Neural progenitor cell (in vitro differentiated cells): ENCODE measurements around the gene PLXNB2. TPM values are rescaled to one million over a fixed set of nuclear protein-coding genes. Genes with fewer than 3 reads are reported as not detected.

Source experiments
- DNase-seq: peaks from one replicate; pipeline ENCODE4 v3.0.0-alpha.2; 2016; ENCODE audit warnings: low spot score
- H2AFZ ChIP-seq: fragments of 200-600 bp; sonication (generic); replicated peaks from 2 replicates; pipeline ENCODE4 v1.6.1; 2016; ENCODE audit warnings: antibody characterized with exemption
- H3F3A ChIP-seq: fragments of 200-600 bp; sonication (generic); 2 replicates; pipeline ENCODE4 v1.6.1; 2016; ENCODE audit warnings: antibody characterized with exemption, low read depth
- H3K27ac ChIP-seq: fragments of 200-600 bp; sonication (generic); 2 replicates; pipeline ENCODE4 v1.5.1; 2016; ENCODE audit warnings: mild to moderate bottlenecking
- H3K27me3 ChIP-seq: fragments of 200-600 bp; sonication (generic); 2 replicates; pipeline ENCODE4 v1.6.1; 2016; ENCODE audit warnings: mild to moderate bottlenecking, moderate library complexity
- H3K36me3 ChIP-seq: fragments of 200-600 bp; sonication (generic); 2 replicates; pipeline ENCODE4 v1.5.1; 2016
- H3K4me1 ChIP-seq: fragments of 200-600 bp; sonication (generic); 2 replicates; pipeline ENCODE4 v1.6.1; 2016; ENCODE audit warnings: mixed run types
- H3K4me2 ChIP-seq: fragments of 200-600 bp; sonication (generic); 2 replicates; pipeline ENCODE4 v1.6.1; 2016
- H3K4me3 ChIP-seq: fragments of 200-600 bp; sonication (generic); 2 replicates; pipeline ENCODE4 v1.5.1; 2016
- H3K79me2 ChIP-seq: fragments of 200-600 bp; sonication (generic); 2 replicates; pipeline ENCODE4 v1.6.1; 2016; ENCODE audit warnings: low read depth
- H3K9ac ChIP-seq: fragments of 200-600 bp; sonication (generic); 2 replicates; pipeline ENCODE4 v1.6.1; 2016
- H3K9me3 ChIP-seq: fragments of 200-600 bp; sonication (generic); 2 replicates; pipeline ENCODE4 v1.5.1; 2016; ENCODE audit warnings: low read depth
- H4K20me1 ChIP-seq: fragments of 200-600 bp; sonication (generic); 2 replicates; pipeline ENCODE4 v1.6.1; 2016; ENCODE audit warnings: low read depth
- H3K27ac Mint-ChIP-seq: 3 replicates; pipeline ENCODE4 v1.8.0; 2021; ENCODE audit warnings: mixed read lengths
- H3K27me3 Mint-ChIP-seq: 2 replicates; pipeline ENCODE4 v1.8.0; 2022; ENCODE audit warnings: low read depth, mild to moderate bottlenecking, inconsistent platforms, moderate library complexity, mixed read lengths; ENCODE audit not compliant: insufficient read depth
- H3K36me3 Mint-ChIP-seq: 3 replicates; pipeline ENCODE4 v1.8.0; 2021; ENCODE audit warnings: mixed read lengths
- H3K4me1 Mint-ChIP-seq: 3 replicates; pipeline ENCODE4 v1.8.0; 2021; ENCODE audit warnings: mixed read lengths
- H3K4me3 Mint-ChIP-seq: 3 replicates; pipeline ENCODE4 v1.8.0; 2021; ENCODE audit warnings: mild to moderate bottlenecking, moderate library complexity, mixed read lengths
- H3K9me3 Mint-ChIP-seq: 3 replicates; pipeline ENCODE4 v1.8.0; 2020; ENCODE audit warnings: mixed read lengths
- EZH2 ChIP-seq: fragments of 200-600 bp; sonication (generic); IDR thresholded peaks from 2 replicates; pipeline ENCODE4 v1.6.1; 2017; ENCODE audit warnings: antibody characterized with exemption, mild to moderate bottlenecking, moderate library complexity
- EZH2phosphoT487 ChIP-seq: fragments of 200-600 bp; sonication (generic); IDR thresholded peaks from 2 replicates; pipeline ENCODE4 v1.6.1; 2017; ENCODE audit warnings: antibody characterized with exemption
- total RNA-seq: library from RNA; depleted of rRNA; stranded (reverse); fragments of >200 nt; gene quantifications from 2 replicates; pipeline ENCODE4 v1.2.3, GENCODE V29; 2015; ENCODE audit warnings: low replicate concordance
- TF ChIP-seq, protein P1 (sequence below): fragments of 200-600 bp; sonication (generic); IDR thresholded peaks from 2 replicates; pipeline ENCODE4 v1.5.1; 2017; ENCODE audit warnings: antibody characterized with exemption, mild to moderate bottlenecking

PLXNB2 gene
- total RNA-seq, 1 donor from 2014 or later, result 32.4 TPM

- H3K27me3 ChIP-seq, result no peaks in the 10 kb centered on the region
- peaks cover 5% of the 10 kb centered on the region for H3K4me1 Mint-ChIP-seq
- H3K4me2 ChIP-seq, result no peak overlapping the region
- TF ChIP-seq, protein P1, sequence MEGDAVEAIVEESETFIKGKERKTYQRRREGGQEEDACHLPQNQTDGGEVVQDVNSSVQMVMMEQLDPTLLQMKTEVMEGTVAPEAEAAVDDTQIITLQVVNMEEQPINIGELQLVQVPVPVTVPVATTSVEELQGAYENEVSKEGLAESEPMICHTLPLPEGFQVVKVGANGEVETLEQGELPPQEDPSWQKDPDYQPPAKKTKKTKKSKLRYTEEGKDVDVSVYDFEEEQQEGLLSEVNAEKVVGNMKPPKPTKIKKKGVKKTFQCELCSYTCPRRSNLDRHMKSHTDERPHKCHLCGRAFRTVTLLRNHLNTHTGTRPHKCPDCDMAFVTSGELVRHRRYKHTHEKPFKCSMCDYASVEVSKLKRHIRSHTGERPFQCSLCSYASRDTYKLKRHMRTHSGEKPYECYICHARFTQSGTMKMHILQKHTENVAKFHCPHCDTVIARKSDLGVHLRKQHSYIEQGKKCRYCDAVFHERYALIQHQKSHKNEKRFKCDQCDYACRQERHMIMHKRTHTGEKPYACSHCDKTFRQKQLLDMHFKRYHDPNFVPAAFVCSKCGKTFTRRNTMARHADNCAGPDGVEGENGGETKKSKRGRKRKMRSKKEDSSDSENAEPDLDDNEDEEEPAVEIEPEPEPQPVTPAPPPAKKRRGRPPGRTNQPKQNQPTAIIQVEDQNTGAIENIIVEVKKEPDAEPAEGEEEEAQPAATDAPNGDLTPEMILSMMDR, result no peak
- TF ChIP-seq EZH2 (no peak), EZH2phosphoT487 (no peak)
- no peaks in the 10 kb centered on the region for H3K9me3 Mint-ChIP-seq
- no peaks in the 10 kb centered on the region for H4K20me1 ChIP-seq
- peak overlapping the region; percentile 16 for H3K4me3 Mint-ChIP-seq
- H3K27ac Mint-ChIP-seq, result no peak overlapping the region
- peaks cover 9% of the 10 kb centered on the region for H3F3A ChIP-seq
- peaks cover 2% of the 10 kb centered on the region for H3K36me3 Mint-ChIP-seq
- no peak overlapping the region for H3K9ac ChIP-seq
- H3K27ac ChIP-seq, result no peak overlapping the region
- H2AFZ ChIP-seq, result no peak overlapping the region
- DNase-seq, result no peak
- no peak overlapping the region for H3K4me3 ChIP-seq
- no peaks in the 10 kb centered on the region for H3K9me3 ChIP-seq
- H3K4me1 ChIP-seq, result peaks cover 9% of the 10 kb centered on the region
- no peaks in the 10 kb centered on the region for H3K79me2 ChIP-seq
- no peaks in the 10 kb centered on the region for H3K36me3 ChIP-seq
- H3K27me3 Mint-ChIP-seq, result peaks cover 4% of the 10 kb centered on the region
Observed at GRCh38 chr22:50314081-50314454, 6.6 kb upstream of the PLXNB2 start.

DNA sequence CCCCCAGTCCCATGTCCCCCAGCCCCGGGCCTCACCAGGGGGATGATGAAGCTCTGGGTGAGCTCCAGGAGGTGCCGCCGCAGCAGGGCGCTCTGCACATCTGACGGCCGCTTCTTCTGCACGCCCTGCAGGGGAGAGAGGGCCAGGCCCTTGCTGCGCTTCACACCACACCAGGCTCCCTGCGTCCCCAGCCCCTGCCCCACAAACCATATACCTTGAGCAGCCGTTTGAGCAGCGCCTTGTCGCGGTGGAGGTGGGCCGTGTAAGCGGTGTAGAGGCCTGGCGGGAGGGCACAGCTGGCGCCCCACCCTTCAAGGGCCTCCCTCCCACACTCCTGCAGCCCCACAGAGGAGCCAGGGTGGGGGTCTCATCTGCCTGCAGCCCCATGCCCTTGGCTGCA lies 6.2 kb upstream of the PLXNB2 start:
- H3K9me3 Mint-ChIP-seq, result no peaks in the 10 kb centered on the region
- Histone ChIP-seq H3K27ac (no peak overlapping the region), H3K4me2 (no peak overlapping the region), H3K27me3 (no peaks in the 10 kb centered on the region), H3K4me1 (peaks cover 13% of the 10 kb centered on the region), H3F3A (peaks cover 12% of the 10 kb centered on the region), H4K20me1 (no peaks in the 10 kb centered on the region), H2AFZ (no peak overlapping the region), H3K9ac (no peak overlapping the region), H3K9me3 (no peaks in the 10 kb centered on the region), H3K36me3 (no peaks in the 10 kb centered on the region), H3K79me2 (no peaks in the 10 kb centered on the region), H3K4me3 (no peak overlapping the region)
- H3K36me3 Mint-ChIP-seq, result peaks cover 2% of the 10 kb centered on the region
- peaks cover 3% of the 10 kb centered on the region for H3K27me3 Mint-ChIP-seq
- no peak overlapping the region for H3K27ac Mint-ChIP-seq
- TF ChIP-seq, protein P1, result no peak
- no peak for TF ChIP-seq EZH2
- no peak for TF ChIP-seq EZH2phosphoT487
- peaks cover 8% of the 10 kb centered on the region for H3K4me1 Mint-ChIP-seq
- H3K4me3 Mint-ChIP-seq, result no peak overlapping the region
- DNase-seq, result no peak

GRCh38 chr22:50313021-50313420 lies 5.6 kb upstream of the PLXNB2 start:
- H3K9me3 ChIP-seq, result no peaks in the 10 kb centered on the region
- no peaks in the 10 kb centered on the region for H3K27me3 ChIP-seq
- no peak overlapping the region for H3K4me3 Mint-ChIP-seq
- H3K9me3 Mint-ChIP-seq, result no peaks in the 10 kb centered on the region
- H3K9ac ChIP-seq, result no peak overlapping the region
- H4K20me1 ChIP-seq, result no peaks in the 10 kb centered on the region
- H3K27ac ChIP-seq, result no peak overlapping the region
- H3F3A ChIP-seq, result peaks cover 18% of the 10 kb centered on the region
- peaks cover 3% of the 10 kb centered on the region for H3K27me3 Mint-ChIP-seq
- DNase-seq, result no peak
- H3K4me2 ChIP-seq, result no peak overlapping the region
- H3K79me2 ChIP-seq, result no peaks in the 10 kb centered on the region
- peaks cover 8% of the 10 kb centered on the region for H3K4me1 Mint-ChIP-seq
- H3K36me3 ChIP-seq, result no peaks in the 10 kb centered on the region
- no peak overlapping the region for H2AFZ ChIP-seq
- no peak for TF ChIP-seq EZH2phosphoT487
- TF ChIP-seq, protein P1, result no peak
- no peak for TF ChIP-seq EZH2
- peaks cover 17% of the 10 kb centered on the region for H3K4me1 ChIP-seq
- no peak overlapping the region for H3K27ac Mint-ChIP-seq
- H3K4me3 ChIP-seq, result no peak overlapping the region
- peaks cover 2% of the 10 kb centered on the region for H3K36me3 Mint-ChIP-seq
